ENCODE data around the gene MS4A8. TPM values are rescaled to one million over a fixed set of nuclear protein-coding genes. Genes with fewer than 3 reads are reported as not detected.

The MS4A8 gene
- total RNA-seq, 2 experiments from 2014 or later, result not detected

GRCh38 chr11:60720460-60720859 lies 21.0 kb downstream of the MS4A8 start:
- DNase-seq, result no peak
- CTCF ChIA-PET, result no interaction called here
- H3K36me3 ChIP-seq (ENCODE audit: insufficient read depth, low read length), result no peaks in the 10 kb centered on the region
- Mint-ChIP-seq H3K27me3 (peaks cover 51% of the 10 kb centered on the region), H3K4me1 (ENCODE audit: low read depth) (no peaks in the 10 kb centered on the region), H3K9me3 (no peaks in the 10 kb centered on the region), H3K36me3 (ENCODE audit: low read depth) (no peaks in the 10 kb centered on the region), H3K4me3 (no peak overlapping the region), H3K27ac (no peak overlapping the region)
- POLR2A ChIA-PET, result no interaction called here
- no peaks in the 10 kb centered on the region for H3K4me1 ChIP-seq (ENCODE audit: insufficient read depth, low read length)
- no peak overlapping the region for H3K4me3 ChIP-seq (ENCODE audit: low read length)
- intact Hi-C loops (cut with DNase I, micrococcal nuclease), result no loop called here
- peaks cover 0 to 13% of the 10 kb centered on the region in 2 experiments for H3K9me3 ChIP-seq (ENCODE audit: control insufficient read depth in 1 of 2, insufficient read depth in 1 of 2, low read length in 2 of 2)
- no peak overlapping the region for H3K27ac ChIP-seq (ENCODE audit: low read depth in 1 of 2, low read length in 2 of 2)
- TF ChIP-seq, protein P1, sequence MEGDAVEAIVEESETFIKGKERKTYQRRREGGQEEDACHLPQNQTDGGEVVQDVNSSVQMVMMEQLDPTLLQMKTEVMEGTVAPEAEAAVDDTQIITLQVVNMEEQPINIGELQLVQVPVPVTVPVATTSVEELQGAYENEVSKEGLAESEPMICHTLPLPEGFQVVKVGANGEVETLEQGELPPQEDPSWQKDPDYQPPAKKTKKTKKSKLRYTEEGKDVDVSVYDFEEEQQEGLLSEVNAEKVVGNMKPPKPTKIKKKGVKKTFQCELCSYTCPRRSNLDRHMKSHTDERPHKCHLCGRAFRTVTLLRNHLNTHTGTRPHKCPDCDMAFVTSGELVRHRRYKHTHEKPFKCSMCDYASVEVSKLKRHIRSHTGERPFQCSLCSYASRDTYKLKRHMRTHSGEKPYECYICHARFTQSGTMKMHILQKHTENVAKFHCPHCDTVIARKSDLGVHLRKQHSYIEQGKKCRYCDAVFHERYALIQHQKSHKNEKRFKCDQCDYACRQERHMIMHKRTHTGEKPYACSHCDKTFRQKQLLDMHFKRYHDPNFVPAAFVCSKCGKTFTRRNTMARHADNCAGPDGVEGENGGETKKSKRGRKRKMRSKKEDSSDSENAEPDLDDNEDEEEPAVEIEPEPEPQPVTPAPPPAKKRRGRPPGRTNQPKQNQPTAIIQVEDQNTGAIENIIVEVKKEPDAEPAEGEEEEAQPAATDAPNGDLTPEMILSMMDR (IDR thresholded peaks at IDR 0.05), result no peak
- ATAC-seq (ENCODE audit: poor library complexity), result no peak
- peaks cover 11% of the 10 kb centered on the region in 2 experiments for H3K27me3 ChIP-seq (ENCODE audit: control insufficient read depth in 1 of 2, insufficient read depth in 2 of 2, low read length in 2 of 2)

DNA sequence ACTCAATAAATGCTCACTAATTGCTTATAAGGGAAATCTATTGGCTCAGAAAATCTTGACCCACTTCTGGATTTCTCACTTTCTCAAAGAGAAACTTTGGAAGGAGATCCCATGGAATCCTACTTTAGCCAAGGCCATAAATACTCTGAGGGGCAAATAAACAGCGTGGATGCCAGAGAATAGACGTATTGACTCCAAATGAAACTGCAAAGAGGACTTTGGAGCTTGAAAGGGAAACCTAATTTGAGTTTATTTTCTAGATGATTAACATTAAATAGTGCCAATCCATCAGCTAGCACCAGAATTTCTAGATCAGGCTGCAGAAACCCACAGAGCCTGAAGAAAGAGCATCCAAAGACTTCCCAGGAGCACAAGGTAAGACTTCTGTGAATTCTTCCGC lies 25.0 kb downstream of the MS4A8 start, which contains the start of gene MS4A18:
TSS of gene MS4A18 (plus strand) at position 301 of the 400 bp plus-strand sequence.
- H3K36me3 Mint-ChIP-seq (ENCODE audit: low read depth), result no peaks in the 10 kb centered on the region
- TF ChIP-seq, protein P1 (IDR thresholded peaks at IDR 0.05), result no peak
- ChIA-PET CTCF (no interaction called here), POLR2A (no interaction called here)
- peaks cover 48% of the 10 kb centered on the region for H3K27me3 Mint-ChIP-seq
- no peaks in the 10 kb centered on the region for H3K4me1 ChIP-seq (ENCODE audit: insufficient read depth, low read length)
- H3K36me3 ChIP-seq (ENCODE audit: insufficient read depth, low read length), result no peaks in the 10 kb centered on the region
- no peak within 1 kb of the TSS for H3K4me3 ChIP-seq (ENCODE audit: low read length)
- H3K9me3 Mint-ChIP-seq, result no peaks in the 10 kb centered on the region
- H3K4me1 Mint-ChIP-seq (ENCODE audit: low read depth), result no peaks in the 10 kb centered on the region
- H3K27ac ChIP-seq (ENCODE audit: low read depth in 1 of 2, low read length in 2 of 2), result no peak within 1 kb of the TSS
- DNase-seq (no peak), ATAC-seq (ENCODE audit: poor library complexity) (no peak)
- H3K27me3 ChIP-seq (ENCODE audit: control insufficient read depth in 1 of 2, insufficient read depth in 2 of 2, low read length in 2 of 2), result peaks cover 0 to 6% of the 10 kb centered on the region in 2 experiments
- H3K4me3 Mint-ChIP-seq, result no peak within 1 kb of the TSS
- no peak within 1 kb of the TSS for H3K27ac Mint-ChIP-seq
- intact Hi-C loops (cut with DNase I, micrococcal nuclease), result no loop called here
- no peaks in the 10 kb centered on the region for H3K9me3 ChIP-seq (ENCODE audit: control insufficient read depth in 1 of 2, insufficient read depth in 1 of 2, low read length in 2 of 2)

DNA sequence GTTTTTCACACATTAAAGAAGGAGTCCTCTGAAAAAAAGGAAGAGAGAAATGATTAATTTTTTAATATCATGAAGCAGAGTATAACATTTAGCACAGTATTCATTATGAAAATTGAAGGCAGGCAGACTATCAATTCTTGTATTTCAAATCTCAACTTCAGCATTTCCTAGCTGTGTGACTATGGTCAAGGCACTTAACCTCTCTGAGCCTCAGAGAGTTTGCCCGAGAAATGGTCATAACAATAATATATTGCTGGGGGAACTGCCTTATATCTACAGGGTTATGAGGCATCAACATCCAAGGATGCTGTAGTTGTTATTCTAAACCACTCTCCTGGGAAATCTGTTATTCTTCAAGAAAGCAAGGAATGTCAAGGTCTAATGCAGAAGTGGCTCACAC lies 26.2 kb downstream of the MS4A8 start:
- ChIA-PET POLR2A (no interaction called here), CTCF (no interaction called here)
- no peaks in the 10 kb centered on the region for H3K36me3 Mint-ChIP-seq (ENCODE audit: low read depth)
- Histone ChIP-seq H3K4me3 (ENCODE audit: low read length) (no peak overlapping the region), H3K36me3 (ENCODE audit: insufficient read depth, low read length) (no peaks in the 10 kb centered on the region), H3K9me3 (ENCODE audit: control insufficient read depth in 1 of 2, insufficient read depth in 1 of 2, low read length in 2 of 2) (no peaks in the 10 kb centered on the region), H3K4me1 (ENCODE audit: insufficient read depth, low read length) (no peaks in the 10 kb centered on the region), H3K27me3 (ENCODE audit: control insufficient read depth in 1 of 2, insufficient read depth in 2 of 2, low read length in 2 of 2) (peaks cover 0 to 9% of the 10 kb centered on the region in 2 experiments), H3K27ac (ENCODE audit: low read depth in 1 of 2, low read length in 2 of 2) (no peak overlapping the region)
- peaks cover 45% of the 10 kb centered on the region for H3K27me3 Mint-ChIP-seq
- H3K4me3 Mint-ChIP-seq, result no peak overlapping the region
- TF ChIP-seq, protein P1 (IDR thresholded peaks at IDR 0.05), result no peak
- no peak overlapping the region for H3K27ac Mint-ChIP-seq
- intact Hi-C loops (cut with DNase I, micrococcal nuclease), result no loop called here
- no peak for ATAC-seq (ENCODE audit: poor library complexity)
- H3K4me1 Mint-ChIP-seq (ENCODE audit: low read depth), result no peaks in the 10 kb centered on the region
- no peaks in the 10 kb centered on the region for H3K9me3 Mint-ChIP-seq
- no peak for DNase-seq
